Liver (tissue), 3 donors: Measurements from ENCODE around the gene SOX8.

ENCODE experiments used
- ATF3 ChIP-seq: IDR thresholded peaks from 2 replicates; pipeline ENCODE4 v1.6.1; 2016; ENCODE audit warnings: antibody characterized with exemption
- EGR1 ChIP-seq, 2 donors: IDR thresholded peaks; 2 replicates each; pipeline ENCODE4 v1.6.1; 2016 to 2018; ENCODE audit warnings: antibody characterized with exemption in 2 of 2, low read depth in 2 of 2
- GABPA ChIP-seq, 2 donors: IDR thresholded peaks in 1 of 2; conservative IDR thresholded peaks in 1 of 2; 2 replicates each; pipeline ENCODE4 v1.6.1; 2016; ENCODE audit warnings: antibody characterized with exemption in 2 of 2, mild to moderate bottlenecking in 1 of 2, moderate library complexity in 1 of 2
- JUND ChIP-seq, 2 donors: IDR thresholded peaks; 2 replicates each; pipeline ENCODE4 v1.6.1; 2016; ENCODE audit warnings: antibody characterized with exemption in 2 of 2
- RAD21 ChIP-seq, 2 donors: IDR thresholded peaks; 2 replicates each; pipeline ENCODE4 v1.6.1; 2016; ENCODE audit warnings: antibody characterized with exemption in 2 of 2, mild to moderate bottlenecking in 2 of 2
- TAF1 ChIP-seq: conservative IDR thresholded peaks from 2 replicates; pipeline ENCODE4 v1.6.1; 2016; ENCODE audit warnings: antibody characterized with exemption, mild to moderate bottlenecking
- YY1 ChIP-seq: IDR thresholded peaks from 2 replicates; pipeline ENCODE4 v1.6.1; 2016; ENCODE audit warnings: antibody characterized with exemption, mild to moderate bottlenecking
- ZBTB33 ChIP-seq: IDR thresholded peaks from 2 replicates; pipeline ENCODE4 v1.6.1; 2016; ENCODE audit warnings: antibody characterized with exemption
- TF ChIP-seq, protein P1 (sequence below): fragments of 150-350 bp; IDR thresholded peaks from 2 replicates; pipeline ENCODE4 v1.5.1; 2017; ENCODE audit warnings: improper control_type of control experiment, low read depth, low read length; ENCODE audit not compliant: missing input control
- TF ChIP-seq, protein P2 (sequence below): IDR thresholded peaks from 2 replicates; pipeline ENCODE4 v1.6.1; 2016; ENCODE audit warnings: antibody characterized with exemption
- TF ChIP-seq, protein P3 (sequence below): IDR thresholded peaks from 2 replicates; pipeline ENCODE4 v1.6.1; 2016; ENCODE audit warnings: antibody characterized with exemption, mild to moderate bottlenecking
- donor health status: healthy.
- donor health status: healthy.

GRCh38 chr16:974001-974601, 7.5 kb upstream of the SOX8 start:
- TF ChIP-seq, protein P1, sequence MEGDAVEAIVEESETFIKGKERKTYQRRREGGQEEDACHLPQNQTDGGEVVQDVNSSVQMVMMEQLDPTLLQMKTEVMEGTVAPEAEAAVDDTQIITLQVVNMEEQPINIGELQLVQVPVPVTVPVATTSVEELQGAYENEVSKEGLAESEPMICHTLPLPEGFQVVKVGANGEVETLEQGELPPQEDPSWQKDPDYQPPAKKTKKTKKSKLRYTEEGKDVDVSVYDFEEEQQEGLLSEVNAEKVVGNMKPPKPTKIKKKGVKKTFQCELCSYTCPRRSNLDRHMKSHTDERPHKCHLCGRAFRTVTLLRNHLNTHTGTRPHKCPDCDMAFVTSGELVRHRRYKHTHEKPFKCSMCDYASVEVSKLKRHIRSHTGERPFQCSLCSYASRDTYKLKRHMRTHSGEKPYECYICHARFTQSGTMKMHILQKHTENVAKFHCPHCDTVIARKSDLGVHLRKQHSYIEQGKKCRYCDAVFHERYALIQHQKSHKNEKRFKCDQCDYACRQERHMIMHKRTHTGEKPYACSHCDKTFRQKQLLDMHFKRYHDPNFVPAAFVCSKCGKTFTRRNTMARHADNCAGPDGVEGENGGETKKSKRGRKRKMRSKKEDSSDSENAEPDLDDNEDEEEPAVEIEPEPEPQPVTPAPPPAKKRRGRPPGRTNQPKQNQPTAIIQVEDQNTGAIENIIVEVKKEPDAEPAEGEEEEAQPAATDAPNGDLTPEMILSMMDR, result no peak
- TF ChIP-seq, protein P2, sequence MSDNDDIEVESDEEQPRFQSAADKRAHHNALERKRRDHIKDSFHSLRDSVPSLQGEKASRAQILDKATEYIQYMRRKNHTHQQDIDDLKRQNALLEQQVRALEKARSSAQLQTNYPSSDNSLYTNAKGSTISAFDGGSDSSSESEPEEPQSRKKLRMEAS, result no peak
- TF ChIP-seq, protein P3, sequence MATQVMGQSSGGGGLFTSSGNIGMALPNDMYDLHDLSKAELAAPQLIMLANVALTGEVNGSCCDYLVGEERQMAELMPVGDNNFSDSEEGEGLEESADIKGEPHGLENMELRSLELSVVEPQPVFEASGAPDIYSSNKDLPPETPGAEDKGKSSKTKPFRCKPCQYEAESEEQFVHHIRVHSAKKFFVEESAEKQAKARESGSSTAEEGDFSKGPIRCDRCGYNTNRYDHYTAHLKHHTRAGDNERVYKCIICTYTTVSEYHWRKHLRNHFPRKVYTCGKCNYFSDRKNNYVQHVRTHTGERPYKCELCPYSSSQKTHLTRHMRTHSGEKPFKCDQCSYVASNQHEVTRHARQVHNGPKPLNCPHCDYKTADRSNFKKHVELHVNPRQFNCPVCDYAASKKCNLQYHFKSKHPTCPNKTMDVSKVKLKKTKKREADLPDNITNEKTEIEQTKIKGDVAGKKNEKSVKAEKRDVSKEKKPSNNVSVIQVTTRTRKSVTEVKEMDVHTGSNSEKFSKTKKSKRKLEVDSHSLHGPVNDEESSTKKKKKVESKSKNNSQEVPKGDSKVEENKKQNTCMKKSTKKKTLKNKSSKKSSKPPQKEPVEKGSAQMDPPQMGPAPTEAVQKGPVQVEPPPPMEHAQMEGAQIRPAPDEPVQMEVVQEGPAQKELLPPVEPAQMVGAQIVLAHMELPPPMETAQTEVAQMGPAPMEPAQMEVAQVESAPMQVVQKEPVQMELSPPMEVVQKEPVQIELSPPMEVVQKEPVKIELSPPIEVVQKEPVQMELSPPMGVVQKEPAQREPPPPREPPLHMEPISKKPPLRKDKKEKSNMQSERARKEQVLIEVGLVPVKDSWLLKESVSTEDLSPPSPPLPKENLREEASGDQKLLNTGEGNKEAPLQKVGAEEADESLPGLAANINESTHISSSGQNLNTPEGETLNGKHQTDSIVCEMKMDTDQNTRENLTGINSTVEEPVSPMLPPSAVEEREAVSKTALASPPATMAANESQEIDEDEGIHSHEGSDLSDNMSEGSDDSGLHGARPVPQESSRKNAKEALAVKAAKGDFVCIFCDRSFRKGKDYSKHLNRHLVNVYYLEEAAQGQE, result no peak
- TF ChIP-seq YY1 (no peak), JUND (IDR thresholded peaks at IDR 0.05) (no peak), GABPA (IDR thresholded peaks at IDR 0.05 in 1 of 2, conservative IDR thresholded peaks at IDR 0.05 in 1 of 2) (no peak), RAD21 (IDR thresholded peaks at IDR 0.05) (no peak), TAF1 (no peak), ATF3 (no peak), ZBTB33 (no peak), EGR1 (IDR thresholded peaks at IDR 0.05; ENCODE audit: low read depth in 2 of 2) (no peak)
